ENCODE measurements around the gene SKOR2.
"Not testable (repeated sequence)": the region's sequence is repeated elsewhere in the genome, so short reads cannot be mapped to it uniquely, and the experiment has no call there.

SKOR2 gene

GRCh38 chr18:47203626-47204464 is 47.6 kb downstream of the SKOR2 start:
- DNase-seq (ENCODE audit: low read depth in 2 of 2, low spot score in 1 of 2), result no peak

GRCh38 chr18:47195961-47196360 is 55.5 kb downstream of the SKOR2 start:
- not testable (repeated sequence) for DNase-seq (ENCODE audit: low read depth in 2 of 2, low spot score in 1 of 2)

GRCh38 chr18:47191961-47192360 is 59.5 kb downstream of the SKOR2 start:
- DNase-seq (ENCODE audit: low read depth in 2 of 2, low spot score in 1 of 2), result no peak

- DNase-seq (ENCODE audit: low read depth in 2 of 2, low spot score in 1 of 2), result no peak
Measured at GRCh38 chr18:47187721-47188120, 63.7 kb downstream of the SKOR2 start.

GRCh38 chr18:47184419-47185050 is 66.9 kb downstream of the SKOR2 start:
- no peak for DNase-seq (ENCODE audit: low read depth in 2 of 2, low spot score in 1 of 2)

- DNase-seq (ENCODE audit: low read depth in 2 of 2, low spot score in 1 of 2), result not testable (repeated sequence)
Measured at GRCh38 chr18:47182156-47182555, 69.3 kb downstream of the SKOR2 start.

- DNase-seq (ENCODE audit: low read depth in 2 of 2, low spot score in 1 of 2), result no peak
Measured at GRCh38 chr18:47180765-47181164, 70.7 kb downstream of the SKOR2 start.

GRCh38 chr18:47179520-47179919 is 71.9 kb downstream of the SKOR2 start:
- DNase-seq (ENCODE audit: low read depth in 2 of 2, low spot score in 1 of 2), result no peak

GRCh38 chr18:47175898-47176575 is 75.4 kb downstream of the SKOR2 start, which contains the start of gene IER3IP1:
Gene IER3IP1, minus strand, starts transcription at chr18:47176364. Its CDS starts 87 bp downstream, at chr18:47176277.
- DNase-seq (ENCODE audit: low read depth in 2 of 2, low spot score in 1 of 2), result peak; percentile 67 to 75

GRCh38 chr18:47175283-47175897 is 76.1 kb downstream of the SKOR2 start:
- DNase-seq (ENCODE audit: low read depth in 2 of 2, low spot score in 1 of 2), result no peak

- DNase-seq (ENCODE audit: low read depth in 2 of 2, low spot score in 1 of 2), result no peak
Measured at GRCh38 chr18:47174545-47175116, 76.8 kb downstream of the SKOR2 start.

- DNase-seq (ENCODE audit: low read depth in 2 of 2, low spot score in 1 of 2), result no peak
Measured at GRCh38 chr18:47172476-47172875, 79.0 kb downstream of the SKOR2 start.

GRCh38 chr18:47168913-47169312 is 82.5 kb downstream of the SKOR2 start:
- no peak for DNase-seq (ENCODE audit: low read depth in 2 of 2, low spot score in 1 of 2)

GRCh38 chr18:47168509-47168908 is 83.0 kb downstream of the SKOR2 start:
- DNase-seq (ENCODE audit: low read depth in 2 of 2, low spot score in 1 of 2), result no peak

GRCh38 chr18:47166294-47166693 is 85.2 kb downstream of the SKOR2 start:
- DNase-seq (ENCODE audit: low read depth in 2 of 2, low spot score in 1 of 2), result no peak

GRCh38 chr18:47163241-47163640 is 88.2 kb downstream of the SKOR2 start:
- DNase-seq (ENCODE audit: low read depth in 2 of 2, low spot score in 1 of 2), result no peak

- DNase-seq (ENCODE audit: low read depth in 2 of 2, low spot score in 1 of 2), result no peak
Measured at GRCh38 chr18:47160256-47160655, 91.2 kb downstream of the SKOR2 start.

- DNase-seq (ENCODE audit: low read depth in 2 of 2, low spot score in 1 of 2), result not testable (repeated sequence)
Measured at GRCh38 chr18:47158404-47158803, 93.1 kb downstream of the SKOR2 start.

Measured in stimulated activated CD8-positive, alpha-beta memory T cell treated with anti-CD3 and anti-CD28 coated beads, Interleukin-4, amount 100 ng/mL, for 4 hours (primary cell).